ENCODE results near the gene TRIO. TPM values are rescaled to one million over a fixed set of nuclear protein-coding genes. Genes with fewer than 3 reads are reported as not detected.

TRIO gene
- total RNA-seq, 1 experiment from 2014 or later = 68.4 TPM

DNA sequence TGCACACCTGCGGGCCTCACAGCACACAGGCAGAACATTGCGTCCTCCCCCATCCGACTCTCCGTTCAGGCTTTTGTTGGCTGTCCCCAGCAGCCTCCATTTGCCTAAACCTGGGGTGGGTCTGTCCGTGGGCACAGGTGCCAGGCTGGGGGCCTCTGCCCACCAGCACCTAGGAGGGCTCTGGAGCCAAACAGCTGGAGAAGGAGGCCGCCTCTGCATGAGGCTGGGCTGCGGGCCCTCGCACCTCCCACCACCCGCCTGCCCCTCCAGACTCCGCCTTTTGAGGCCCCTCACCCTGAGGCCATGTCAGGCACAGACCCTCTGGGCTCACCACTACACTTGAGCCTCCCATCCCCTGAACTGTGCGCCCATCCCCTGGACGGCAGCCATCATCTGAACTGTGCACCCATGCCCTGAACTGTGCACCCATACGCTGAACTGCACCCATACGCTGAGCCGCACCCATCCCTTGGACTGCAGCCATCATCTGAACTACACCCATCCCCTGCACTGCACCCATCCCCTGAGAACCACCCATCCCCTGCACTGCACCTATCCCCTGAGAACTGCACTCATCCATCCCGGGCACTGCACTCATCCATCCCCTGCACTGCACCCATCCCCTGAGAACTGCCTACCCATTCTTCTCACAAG, 340.5 kb downstream of the TRIO start:
- Histone ChIP-seq H3K36me3 (ENCODE audit: control insufficient read depth in 1 of 2, insufficient read depth in 2 of 2, low read length in 2 of 2) (peaks cover 11 to 20% of the 10 kb centered on the region in 2 experiments), H3K9ac (ENCODE audit: low read length) (no peak overlapping the region), H3K27ac (ENCODE audit: low read depth, low read length) (no peak overlapping the region), H3K4me2 (ENCODE audit: low read length) (no peak overlapping the region), H3K79me2 (ENCODE audit: insufficient read depth, low read length) (no peaks in the 10 kb centered on the region), H3K4me1 (ENCODE audit: control insufficient read depth in 1 of 2, insufficient read depth in 2 of 2, low read length in 2 of 2) (no peaks in the 10 kb centered on the region), H3K9me3 (ENCODE audit: control insufficient read depth in 1 of 2, insufficient read depth in 1 of 2, low read depth in 1 of 2, low read length in 2 of 2) (no peaks in the 10 kb centered on the region), H4K20me1 (ENCODE audit: insufficient read depth) (no peaks in the 10 kb centered on the region), H2AFZ (ENCODE audit: low read depth, low read length, poor library complexity, severe bottlenecking) (no peak overlapping the region), H3K27me3 (ENCODE audit: insufficient read depth, low read length) (no peaks in the 10 kb centered on the region), H3K4me3 (replicated peaks in 1 of 2; ENCODE audit: low read depth in 1 of 2, low read length in 2 of 2) (no peak overlapping the region), H3K9me2 (ENCODE audit: insufficient read depth) (no peaks in the 10 kb centered on the region)
- TF ChIP-seq CEBPB (IDR thresholded peaks at IDR 0.05; ENCODE audit: low read depth) = no peak
- TF ChIP-seq SP1 (IDR thresholded peaks at IDR 0.05; ENCODE audit: low read depth) = no peak
- TF ChIP-seq, protein P1, sequence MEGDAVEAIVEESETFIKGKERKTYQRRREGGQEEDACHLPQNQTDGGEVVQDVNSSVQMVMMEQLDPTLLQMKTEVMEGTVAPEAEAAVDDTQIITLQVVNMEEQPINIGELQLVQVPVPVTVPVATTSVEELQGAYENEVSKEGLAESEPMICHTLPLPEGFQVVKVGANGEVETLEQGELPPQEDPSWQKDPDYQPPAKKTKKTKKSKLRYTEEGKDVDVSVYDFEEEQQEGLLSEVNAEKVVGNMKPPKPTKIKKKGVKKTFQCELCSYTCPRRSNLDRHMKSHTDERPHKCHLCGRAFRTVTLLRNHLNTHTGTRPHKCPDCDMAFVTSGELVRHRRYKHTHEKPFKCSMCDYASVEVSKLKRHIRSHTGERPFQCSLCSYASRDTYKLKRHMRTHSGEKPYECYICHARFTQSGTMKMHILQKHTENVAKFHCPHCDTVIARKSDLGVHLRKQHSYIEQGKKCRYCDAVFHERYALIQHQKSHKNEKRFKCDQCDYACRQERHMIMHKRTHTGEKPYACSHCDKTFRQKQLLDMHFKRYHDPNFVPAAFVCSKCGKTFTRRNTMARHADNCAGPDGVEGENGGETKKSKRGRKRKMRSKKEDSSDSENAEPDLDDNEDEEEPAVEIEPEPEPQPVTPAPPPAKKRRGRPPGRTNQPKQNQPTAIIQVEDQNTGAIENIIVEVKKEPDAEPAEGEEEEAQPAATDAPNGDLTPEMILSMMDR (IDR thresholded peaks at IDR 0.05 in 2 of 3, conservative IDR thresholded peaks at IDR 0.05 in 1 of 3; ENCODE audit: borderline replicate concordance in 1 of 3, insufficient read depth in 1 of 3, low read depth in 2 of 3, low read length in 2 of 3) = no peak
- TF ChIP-seq, protein P2, sequence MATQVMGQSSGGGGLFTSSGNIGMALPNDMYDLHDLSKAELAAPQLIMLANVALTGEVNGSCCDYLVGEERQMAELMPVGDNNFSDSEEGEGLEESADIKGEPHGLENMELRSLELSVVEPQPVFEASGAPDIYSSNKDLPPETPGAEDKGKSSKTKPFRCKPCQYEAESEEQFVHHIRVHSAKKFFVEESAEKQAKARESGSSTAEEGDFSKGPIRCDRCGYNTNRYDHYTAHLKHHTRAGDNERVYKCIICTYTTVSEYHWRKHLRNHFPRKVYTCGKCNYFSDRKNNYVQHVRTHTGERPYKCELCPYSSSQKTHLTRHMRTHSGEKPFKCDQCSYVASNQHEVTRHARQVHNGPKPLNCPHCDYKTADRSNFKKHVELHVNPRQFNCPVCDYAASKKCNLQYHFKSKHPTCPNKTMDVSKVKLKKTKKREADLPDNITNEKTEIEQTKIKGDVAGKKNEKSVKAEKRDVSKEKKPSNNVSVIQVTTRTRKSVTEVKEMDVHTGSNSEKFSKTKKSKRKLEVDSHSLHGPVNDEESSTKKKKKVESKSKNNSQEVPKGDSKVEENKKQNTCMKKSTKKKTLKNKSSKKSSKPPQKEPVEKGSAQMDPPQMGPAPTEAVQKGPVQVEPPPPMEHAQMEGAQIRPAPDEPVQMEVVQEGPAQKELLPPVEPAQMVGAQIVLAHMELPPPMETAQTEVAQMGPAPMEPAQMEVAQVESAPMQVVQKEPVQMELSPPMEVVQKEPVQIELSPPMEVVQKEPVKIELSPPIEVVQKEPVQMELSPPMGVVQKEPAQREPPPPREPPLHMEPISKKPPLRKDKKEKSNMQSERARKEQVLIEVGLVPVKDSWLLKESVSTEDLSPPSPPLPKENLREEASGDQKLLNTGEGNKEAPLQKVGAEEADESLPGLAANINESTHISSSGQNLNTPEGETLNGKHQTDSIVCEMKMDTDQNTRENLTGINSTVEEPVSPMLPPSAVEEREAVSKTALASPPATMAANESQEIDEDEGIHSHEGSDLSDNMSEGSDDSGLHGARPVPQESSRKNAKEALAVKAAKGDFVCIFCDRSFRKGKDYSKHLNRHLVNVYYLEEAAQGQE (IDR thresholded peaks at IDR 0.05; ENCODE audit: low read depth) = no peak
- no peak for TF ChIP-seq EZH2phosphoT487 (IDR thresholded peaks at IDR 0.05; ENCODE audit: borderline replicate concordance)
- TF ChIP-seq, protein P3, sequence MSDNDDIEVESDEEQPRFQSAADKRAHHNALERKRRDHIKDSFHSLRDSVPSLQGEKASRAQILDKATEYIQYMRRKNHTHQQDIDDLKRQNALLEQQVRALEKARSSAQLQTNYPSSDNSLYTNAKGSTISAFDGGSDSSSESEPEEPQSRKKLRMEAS (IDR thresholded peaks at IDR 0.05) = no peak
- TF ChIP-seq ZFX (IDR thresholded peaks at IDR 0.05) = no peak
- TF ChIP-seq FOSL1 (IDR thresholded peaks at IDR 0.05; ENCODE audit: low read depth) = no peak
- TF ChIP-seq ELF1 (IDR thresholded peaks at IDR 0.05; ENCODE audit: borderline replicate concordance, low read depth) = no peak
- TF ChIP-seq, protein P4, sequence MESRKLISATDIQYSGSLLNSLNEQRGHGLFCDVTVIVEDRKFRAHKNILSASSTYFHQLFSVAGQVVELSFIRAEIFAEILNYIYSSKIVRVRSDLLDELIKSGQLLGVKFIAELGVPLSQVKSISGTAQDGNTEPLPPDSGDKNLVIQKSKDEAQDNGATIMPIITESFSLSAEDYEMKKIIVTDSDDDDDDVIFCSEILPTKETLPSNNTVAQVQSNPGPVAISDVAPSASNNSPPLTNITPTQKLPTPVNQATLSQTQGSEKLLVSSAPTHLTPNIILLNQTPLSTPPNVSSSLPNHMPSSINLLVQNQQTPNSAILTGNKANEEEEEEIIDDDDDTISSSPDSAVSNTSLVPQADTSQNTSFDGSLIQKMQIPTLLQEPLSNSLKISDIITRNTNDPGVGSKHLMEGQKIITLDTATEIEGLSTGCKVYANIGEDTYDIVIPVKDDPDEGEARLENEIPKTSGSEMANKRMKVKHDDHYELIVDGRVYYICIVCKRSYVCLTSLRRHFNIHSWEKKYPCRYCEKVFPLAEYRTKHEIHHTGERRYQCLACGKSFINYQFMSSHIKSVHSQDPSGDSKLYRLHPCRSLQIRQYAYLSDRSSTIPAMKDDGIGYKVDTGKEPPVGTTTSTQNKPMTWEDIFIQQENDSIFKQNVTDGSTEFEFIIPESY (IDR thresholded peaks at IDR 0.05; ENCODE audit: extremely low read depth, insufficient replicate concordance, low read length) = no peak
- TF ChIP-seq POLR2A (IDR thresholded peaks at IDR 0.05; ENCODE audit: borderline replicate concordance, extremely low read depth, insufficient read depth, insufficient read length) = no peak
- TF ChIP-seq EGR1 (IDR thresholded peaks at IDR 0.05; ENCODE audit: low read depth) = no peak
- no peak for TF ChIP-seq CBX3 (IDR thresholded peaks at IDR 0.05; ENCODE audit: low read depth)
- no peak for TF ChIP-seq EZH2 (IDR thresholded peaks at IDR 0.05)
- TF ChIP-seq SIN3A (IDR thresholded peaks at IDR 0.05; ENCODE audit: low read depth) = no peak
- no peak for TF ChIP-seq YY1 (IDR thresholded peaks at IDR 0.05; ENCODE audit: extremely low read depth, insufficient replicate concordance, low read depth, low read length)
- TF ChIP-seq, protein P5, sequence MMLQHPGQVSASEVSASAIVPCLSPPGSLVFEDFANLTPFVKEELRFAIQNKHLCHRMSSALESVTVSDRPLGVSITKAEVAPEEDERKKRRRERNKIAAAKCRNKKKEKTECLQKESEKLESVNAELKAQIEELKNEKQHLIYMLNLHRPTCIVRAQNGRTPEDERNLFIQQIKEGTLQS (IDR thresholded peaks at IDR 0.05) = no peak
- no peak for TF ChIP-seq TCF7L2 (IDR thresholded peaks at IDR 0.05; ENCODE audit: borderline replicate concordance, extremely low read depth, insufficient read depth, insufficient read length)
- TF ChIP-seq POLR2AphosphoS5 (IDR thresholded peaks at IDR 0.05; ENCODE audit: low read depth, low read length) = no peak
- no peak for TF ChIP-seq ZNF274 (IDR thresholded peaks at IDR 0.05; ENCODE audit: low read depth, low read length)
- ChIA-PET POLR2A (no interaction called here), CTCF (no interaction called here), RAD21 (ENCODE audit: low non-redundant PET in 1 of 2, low total read pairs in 2 of 2, uncharacterized antibody in 2 of 2, unreplicated experiment in 2 of 2) (no interaction called here)
- ATAC-seq (no peak), DNase-seq (ENCODE audit: low read depth, low spot score) (no peak)
- no TSS peak for BruUV-seq (replicated peaks)
- intact Hi-C loops (cut with micrococcal nuclease) = no loop called here

All from HCT116 (cell line).